Caco-2 (cell line): ENCODE results near the gene COA6. TPM values are rescaled to one million over a fixed set of nuclear protein-coding genes. Genes with fewer than 3 reads are reported as not detected.
A peak's percentile ranks its signal among the peaks of the same experiment; 100 is the strongest.

ENCODE experiments used
- BruUV-seq: library from RNA; stranded (reverse); fragments of 400-500 nt; replicated peaks from 2 replicates; lab custom pipeline; 2021; lab: Mats Ljungman, UMichigan
- CTCF ChIA-PET: fragments of 300-600 bp; sonication (Branson Sonifier 250); formaldehyde crosslinking; loops from one replicate; lab custom pipeline; 2022; ENCODE audit warnings: antibody characterized with exemption; lab: Charles Lee
- POLR2A ChIA-PET: fragments of 300-600 bp; sonication (Branson Sonifier 250); formaldehyde crosslinking; loops from one replicate; lab custom pipeline; 2022; ENCODE audit warnings: antibody characterized with exemption; lab: Charles Lee
- DNase-seq, 2 experiments: peaks; one replicate each; pipeline versions ENCODE4 v3.0.0 to v3.0.0-alpha.2; 2020 to 2022
- H3K27me3 ChIP-seq: replicated peaks from 2 replicates; pipeline ENCODE4 v1.6.0; 2011; ENCODE audit warnings: low read length; ENCODE audit not compliant: control insufficient read depth, insufficient read depth
- H3K36me3 ChIP-seq: 2 replicates; pipeline ENCODE4 v1.5.1; 2011; ENCODE audit warnings: low read length; ENCODE audit not compliant: control insufficient read depth, insufficient read depth
- H3K4me1 ChIP-seq: fragments of 250-450 bp; sonication (Bioruptor Pico); 2 replicates; pipeline ENCODE4 v1.5.1; 2020; ENCODE audit warnings: mild to moderate bottlenecking
- H3K4me3 ChIP-seq: 2 replicates; pipeline ENCODE4 v1.5.1; 2011; ENCODE audit warnings: low read depth, mild to moderate bottlenecking, control low read depth, low read length
- H3K9me3 ChIP-seq: fragments of 250-450 bp; sonication (Bioruptor Pico); 2 replicates; pipeline ENCODE4 v1.5.1; 2020; ENCODE audit warnings: mild to moderate bottlenecking, moderate library complexity
- H3K27ac Mint-ChIP-seq: one replicate; pipeline ENCODE4 v1.8.0; 2022; ENCODE audit warnings: mixed read lengths; ENCODE audit not compliant: unreplicated experiment
- H3K27me3 Mint-ChIP-seq: one replicate; pipeline ENCODE4 v1.8.0; 2022; ENCODE audit warnings: mixed read lengths; ENCODE audit not compliant: insufficient read depth, unreplicated experiment
- H3K36me3 Mint-ChIP-seq: one replicate; pipeline ENCODE4 v1.8.0; 2022; ENCODE audit warnings: mild to moderate bottlenecking, mixed read lengths; ENCODE audit not compliant: insufficient read depth, unreplicated experiment
- H3K4me1 Mint-ChIP-seq: one replicate; pipeline ENCODE4 v1.8.0; 2022; ENCODE audit warnings: low read depth, mixed read lengths; ENCODE audit not compliant: unreplicated experiment
- H3K4me3 Mint-ChIP-seq: one replicate; pipeline ENCODE4 v1.8.0; 2022; ENCODE audit warnings: mild to moderate bottlenecking, moderate library complexity, mixed read lengths; ENCODE audit not compliant: unreplicated experiment
- H3K9me3 Mint-ChIP-seq: one replicate; pipeline ENCODE4 v1.8.0; 2022; ENCODE audit warnings: mixed read lengths; ENCODE audit not compliant: unreplicated experiment
- CTCF ChIP-seq, 2 experiments: fragments of 200-600 bp in 1 of 2; IDR thresholded peaks; 1 replicate in 1 of 2; 2 replicates in 1 of 2; pipeline versions ENCODE4 v1.5.1 to v1.8.0; 2011 to 2022; ENCODE audit warnings: antibody characterized with exemption in 1 of 2, control low read depth in 1 of 2, inconsistent platforms in 1 of 2, low read depth in 1 of 2, low read length in 1 of 2, mild to moderate bottlenecking in 1 of 2, moderate library complexity in 1 of 2; ENCODE audit not compliant: insufficient read depth in 1 of 2, severe bottlenecking in 1 of 2, unreplicated experiment in 1 of 2
- intact Hi-C: fragments of 100-400 bp; cut with micrococcal nuclease; formaldehyde crosslinking; loops from one replicate; pipeline ENCODE4 v1.10.0; 2022; ENCODE audit not compliant: unreplicated experiment
- total RNA-seq: library from RNA; stranded (reverse); gene quantifications from 2 replicates; pipeline ENCODE4 v1.2.3, GENCODE V29; 2022

Gene COA6
- total RNA-seq, 1 experiment from 2014 or later: 41.0 TPM

- intact Hi-C loops: loop anchor here (5.0 kb wide), 1 partner anchor 214 kb away; no protein-coding TSS in a partner anchor
- no peaks in the 10 kb centered on the region for H3K9me3 Mint-ChIP-seq
- ChIA-PET POLR2A (no interaction called here), CTCF (no interaction called here)
- no TSS peak for BruUV-seq
- H3K36me3 Mint-ChIP-seq: no peaks in the 10 kb centered on the region
- H3K27ac Mint-ChIP-seq: no peak overlapping the region
- TF ChIP-seq CTCF (IDR thresholded peaks at IDR 0.05; ENCODE audit: insufficient read depth in 1 of 2, low read depth in 1 of 2, low read length in 1 of 2, severe bottlenecking in 1 of 2, unreplicated experiment in 1 of 2): no peak
- Histone ChIP-seq H3K27me3 (peaks cover 2% of the 10 kb centered on the region; the same call in 1 of the 2 replicates), H3K4me1 (no peaks in the 10 kb centered on the region), H3K9me3 (no peaks in the 10 kb centered on the region), H3K4me3 (no peak overlapping the region), H3K36me3 (no peaks in the 10 kb centered on the region)
- peaks cover 33% of the 10 kb centered on the region for H3K27me3 Mint-ChIP-seq
- H3K4me1 Mint-ChIP-seq: no peaks in the 10 kb centered on the region
- DNase-seq: no peak
- H3K4me3 Mint-ChIP-seq: no peak overlapping the region
Observed at GRCh38 chr1:234325878-234326496, 47.3 kb upstream of the COA6 start.

- Mint-ChIP-seq H3K4me1 (no peaks in the 10 kb centered on the region), H3K36me3 (no peaks in the 10 kb centered on the region), H3K27ac (no peak overlapping the region), H3K27me3 (peaks cover 29% of the 10 kb centered on the region), H3K4me3 (no peak overlapping the region), H3K9me3 (no peaks in the 10 kb centered on the region)
- H3K36me3 ChIP-seq: no peaks in the 10 kb centered on the region
- intact Hi-C loops: loop anchor here (5.0 kb wide), 1 partner anchor 214 kb away; no protein-coding TSS in a partner anchor
- ChIA-PET CTCF (interaction anchor here (1.3 kb wide), 1 partner anchor 17 kb away, joined by 8 read pairs; no protein-coding TSS in a partner anchor), POLR2A (no interaction called here)
- no peak overlapping the region for H3K4me3 ChIP-seq
- no TSS peak for BruUV-seq
- H3K27me3 ChIP-seq: peaks cover 2% of the 10 kb centered on the region; the same call in 1 of the 2 replicates
- no peaks in the 10 kb centered on the region for H3K4me1 ChIP-seq
- TF ChIP-seq CTCF (IDR thresholded peaks at IDR 0.05; ENCODE audit: insufficient read depth in 1 of 2, low read depth in 1 of 2, low read length in 1 of 2, severe bottlenecking in 1 of 2, unreplicated experiment in 1 of 2): peak; percentile 77 to 82
- H3K9me3 ChIP-seq: no peaks in the 10 kb centered on the region
- peak; percentile 59 to 66 for DNase-seq
Observed at GRCh38 chr1:234326497-234327366, 46.5 kb upstream of the COA6 start.

GRCh38 chr1:234327577-234328164 is 45.6 kb upstream of the COA6 start:
- no TSS peak for BruUV-seq
- Mint-ChIP-seq H3K4me3 (no peak overlapping the region), H3K9me3 (no peaks in the 10 kb centered on the region), H3K27me3 (peaks cover 32% of the 10 kb centered on the region), H3K27ac (no peak overlapping the region), H3K36me3 (no peaks in the 10 kb centered on the region), H3K4me1 (no peaks in the 10 kb centered on the region)
- ChIA-PET CTCF (interaction anchor here (1.3 kb wide), 1 partner anchor 18 kb away, joined by 8 read pairs; no protein-coding TSS in a partner anchor), POLR2A (no interaction called here)
- intact Hi-C loops: loop anchor here (5.0 kb wide), 1 partner anchor 215 kb away; no protein-coding TSS in a partner anchor
- Histone ChIP-seq H3K4me1 (no peaks in the 10 kb centered on the region), H3K36me3 (no peaks in the 10 kb centered on the region), H3K4me3 (no peak overlapping the region), H3K9me3 (no peaks in the 10 kb centered on the region), H3K27me3 (peaks cover 2% of the 10 kb centered on the region; the same call in 1 of the 2 replicates)
- TF ChIP-seq CTCF (IDR thresholded peaks at IDR 0.05; ENCODE audit: insufficient read depth in 1 of 2, low read depth in 1 of 2, low read length in 1 of 2, severe bottlenecking in 1 of 2, unreplicated experiment in 1 of 2): no peak
- DNase-seq: no peak
